Measurements from ENCODE around the gene APOA4. TPM values are rescaled to one million over a fixed set of nuclear protein-coding genes. Genes with fewer than 3 reads are reported as not detected.

Gene APOA4
- total and polyA plus RNA-seq, 2 of the 13 experiments (the other 11 are each of a cell fraction or from before 2014, with no cell fraction given): 3.8 to 7.2 TPM

- TF ChIP-seq ZNF607 (CRISPR knock-in tag; IDR thresholded peaks at IDR 0.05; ENCODE audit: borderline replicate concordance) (no peak), TAF1 (CRISPR knock-in tag; IDR thresholded peaks at IDR 0.05) (peak; percentile 42; the same call in 1 of the 2 replicates), NR2F6 (IDR thresholded peaks at IDR 0.05) (no peak), NR2F6 (CRISPR knock-in tag; IDR thresholded peaks at IDR 0.05) (peak; percentile 65), THAP9 (CRISPR knock-in tag; IDR thresholded peaks at IDR 0.05; ENCODE audit: borderline replicate concordance) (0 out of 2 replicates have a peak, but pooled peaks have one; percentile 35), CHCHD3 (CRISPR knock-in tag; IDR thresholded peaks at IDR 0.05) (peak; percentile 34; the same call in 1 of the 2 replicates), MZF1 (CRISPR knock-in tag; IDR thresholded peaks at IDR 0.05; ENCODE audit: borderline replicate concordance) (peak; percentile 90; the same call in 1 of the 2 replicates), ZNF614 (CRISPR knock-in tag; IDR thresholded peaks at IDR 0.05; ENCODE audit: borderline replicate concordance) (peak; percentile 19; the same call in 1 of the 2 replicates), ZNF232 (CRISPR knock-in tag; IDR thresholded peaks at IDR 0.05; ENCODE audit: borderline replicate concordance) (peak; percentile 76; the same call in 1 of the 2 replicates), TCF12 (IDR thresholded peaks at IDR 0.05) (no peak), TCF12 (CRISPR knock-in tag; IDR thresholded peaks at IDR 0.05) (0 out of 2 replicates have a peak, but pooled peaks have one; percentile 15), ZBTB33 (CRISPR knock-in tag; IDR thresholded peaks at IDR 0.05) (no peak; the same call in 1 of the 2 replicates), NFAT5 (CRISPR knock-in tag; IDR thresholded peaks at IDR 0.05) (0 out of 2 replicates have a peak, but pooled peaks have one; percentile 49), TFDP1 (CRISPR knock-in tag; IDR thresholded peaks at IDR 0.05; ENCODE audit: borderline replicate concordance) (peak; percentile 88), CBX5 (CRISPR knock-in tag; IDR thresholded peaks at IDR 0.05; ENCODE audit: borderline replicate concordance) (peak; percentile 40; the same call in 1 of the 2 replicates), RARG (CRISPR knock-in tag; IDR thresholded peaks at IDR 0.05; ENCODE audit: low read depth) (no peak), ZMAT3 (CRISPR knock-in tag; conservative IDR thresholded peaks at IDR 0.05) (peak; percentile 60; the same call in 1 of the 2 replicates)
Measured at GRCh38 chr11:116835791-116836631, 12.9 kb upstream of the APOA4 start (continued).

All from HepG2 (cell line).